PFSK-1 (cell line): Measurements from ENCODE around the gene NXN.

Source experiments
- POLR2AphosphoS5 ChIP-seq: IDR thresholded peaks from 2 replicates; pipeline ENCODE4 v1.6.1; 2012; ENCODE audit warnings: low read depth, mild to moderate bottlenecking, control low read depth, low read length, moderate library complexity
- SIN3A ChIP-seq: IDR thresholded peaks from 2 replicates; pipeline ENCODE4 v1.6.1; 2012; ENCODE audit warnings: mild to moderate bottlenecking, low read length, moderate library complexity, borderline replicate concordance; ENCODE audit not compliant: insufficient read depth
- TAF1 ChIP-seq: IDR thresholded peaks from 2 replicates; pipeline ENCODE4 v1.6.1; 2012; ENCODE audit warnings: low read length, control low read depth, borderline replicate concordance; ENCODE audit not compliant: insufficient read depth
- TF ChIP-seq, protein P1 (sequence below), 2 experiments: IDR thresholded peaks; 2 replicates each; pipeline versions ENCODE4 v1.6.1 to v1.8.0; 2011 to 2012; ENCODE audit warnings: low read depth in 2 of 2, low read length in 2 of 2, control low read depth in 1 of 2, inconsistent platforms in 1 of 2, mild to moderate bottlenecking in 1 of 2, moderate library complexity in 1 of 2; ENCODE audit not compliant: insufficient read depth in 1 of 2

DNA sequence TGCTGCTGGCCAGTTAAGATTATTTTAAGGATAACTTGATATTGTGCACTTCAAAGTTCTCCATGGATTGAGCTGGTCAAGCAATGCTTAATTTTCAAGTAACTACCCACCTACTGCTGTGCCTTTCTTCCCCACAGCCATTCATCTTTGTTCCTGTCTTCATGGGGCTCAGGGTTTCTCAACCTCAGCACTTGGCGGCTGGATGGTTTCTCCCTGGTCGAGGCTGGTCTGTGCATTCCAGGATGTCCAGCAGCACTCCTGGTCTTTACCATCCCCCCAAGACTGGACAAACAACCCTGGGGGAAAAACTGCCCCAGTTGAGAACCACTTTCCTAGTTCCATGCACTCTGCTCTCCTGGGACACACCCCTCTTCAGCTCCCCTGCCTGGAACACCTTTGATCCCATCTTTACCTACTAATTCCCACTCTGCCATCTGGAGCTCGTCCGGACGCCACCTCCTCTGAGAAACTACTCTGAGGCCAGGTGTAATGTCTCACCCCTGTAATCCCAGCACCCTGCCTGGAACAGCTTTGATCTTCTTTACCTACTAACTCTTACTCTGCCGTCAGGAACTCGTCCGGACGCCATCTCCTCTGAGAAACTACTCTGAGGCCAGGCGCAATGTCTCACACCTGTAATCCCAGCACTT is 81.5 kb downstream of the NXN start:
- TF ChIP-seq, protein P1, sequence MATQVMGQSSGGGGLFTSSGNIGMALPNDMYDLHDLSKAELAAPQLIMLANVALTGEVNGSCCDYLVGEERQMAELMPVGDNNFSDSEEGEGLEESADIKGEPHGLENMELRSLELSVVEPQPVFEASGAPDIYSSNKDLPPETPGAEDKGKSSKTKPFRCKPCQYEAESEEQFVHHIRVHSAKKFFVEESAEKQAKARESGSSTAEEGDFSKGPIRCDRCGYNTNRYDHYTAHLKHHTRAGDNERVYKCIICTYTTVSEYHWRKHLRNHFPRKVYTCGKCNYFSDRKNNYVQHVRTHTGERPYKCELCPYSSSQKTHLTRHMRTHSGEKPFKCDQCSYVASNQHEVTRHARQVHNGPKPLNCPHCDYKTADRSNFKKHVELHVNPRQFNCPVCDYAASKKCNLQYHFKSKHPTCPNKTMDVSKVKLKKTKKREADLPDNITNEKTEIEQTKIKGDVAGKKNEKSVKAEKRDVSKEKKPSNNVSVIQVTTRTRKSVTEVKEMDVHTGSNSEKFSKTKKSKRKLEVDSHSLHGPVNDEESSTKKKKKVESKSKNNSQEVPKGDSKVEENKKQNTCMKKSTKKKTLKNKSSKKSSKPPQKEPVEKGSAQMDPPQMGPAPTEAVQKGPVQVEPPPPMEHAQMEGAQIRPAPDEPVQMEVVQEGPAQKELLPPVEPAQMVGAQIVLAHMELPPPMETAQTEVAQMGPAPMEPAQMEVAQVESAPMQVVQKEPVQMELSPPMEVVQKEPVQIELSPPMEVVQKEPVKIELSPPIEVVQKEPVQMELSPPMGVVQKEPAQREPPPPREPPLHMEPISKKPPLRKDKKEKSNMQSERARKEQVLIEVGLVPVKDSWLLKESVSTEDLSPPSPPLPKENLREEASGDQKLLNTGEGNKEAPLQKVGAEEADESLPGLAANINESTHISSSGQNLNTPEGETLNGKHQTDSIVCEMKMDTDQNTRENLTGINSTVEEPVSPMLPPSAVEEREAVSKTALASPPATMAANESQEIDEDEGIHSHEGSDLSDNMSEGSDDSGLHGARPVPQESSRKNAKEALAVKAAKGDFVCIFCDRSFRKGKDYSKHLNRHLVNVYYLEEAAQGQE (IDR thresholded peaks at IDR 0.05; ENCODE audit: insufficient read depth in 1 of 2, low read depth in 2 of 2, low read length in 2 of 2): no peak
- TF ChIP-seq POLR2AphosphoS5 (no peak), TAF1 (no peak), SIN3A (no peak)
